SK-N-DZ (cell line): ENCODE measurements around the gene CBX6.

Experiments
- DNase-seq: peaks from one replicate; pipeline ENCODE4 v3.0.0-alpha.2; 2015; ENCODE audit warnings: low spot score

CBX6 gene

DNA sequence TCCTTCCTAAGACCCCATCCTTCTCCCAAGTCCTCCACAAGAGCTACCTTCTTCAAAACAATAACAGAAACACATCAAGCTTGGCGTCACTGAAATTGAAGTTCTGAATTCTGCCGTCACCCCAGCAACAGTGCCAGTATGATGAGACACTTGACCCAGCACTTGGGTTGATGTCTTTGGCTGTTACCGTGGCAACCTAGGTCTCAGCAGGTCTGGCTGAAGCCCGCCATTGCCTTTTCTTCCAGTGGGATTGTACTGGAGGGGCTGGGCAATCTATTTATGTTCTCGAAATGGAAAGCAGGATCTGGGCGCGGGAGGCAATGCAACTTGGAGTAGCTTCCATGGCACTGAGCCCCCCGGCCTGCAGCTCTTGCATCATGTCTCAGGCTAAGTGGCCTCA, 52.0 kb downstream of the CBX6 start:
- no peak for DNase-seq

DNA sequence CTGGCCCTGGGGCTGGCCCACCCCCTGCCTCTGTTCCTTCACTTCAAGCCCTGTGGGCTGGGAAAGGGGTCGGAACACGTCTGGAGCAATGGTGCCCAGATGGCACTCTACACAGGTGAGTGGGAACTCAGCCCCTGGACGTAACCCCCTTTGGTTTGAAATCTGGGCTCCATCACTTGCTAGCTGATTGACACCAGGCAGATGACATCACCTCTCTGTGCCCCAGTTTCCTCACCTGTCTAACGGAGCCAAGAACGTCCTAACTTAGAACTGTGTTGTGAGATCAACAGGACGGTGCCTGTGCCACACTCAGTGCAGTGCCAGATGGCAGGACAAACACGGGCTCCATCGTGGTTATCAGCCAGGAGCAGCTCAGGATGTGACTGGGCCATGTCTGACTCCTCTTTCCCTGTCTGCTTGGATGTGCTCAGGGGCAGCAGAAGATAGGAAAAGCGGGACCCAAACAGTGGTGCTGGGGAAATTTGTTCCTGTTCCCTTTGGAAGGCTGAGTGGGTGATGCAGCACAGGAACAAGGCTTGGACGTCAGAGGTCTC, 52.6 kb downstream of the CBX6 start:
- DNase-seq = no peak

DNA sequence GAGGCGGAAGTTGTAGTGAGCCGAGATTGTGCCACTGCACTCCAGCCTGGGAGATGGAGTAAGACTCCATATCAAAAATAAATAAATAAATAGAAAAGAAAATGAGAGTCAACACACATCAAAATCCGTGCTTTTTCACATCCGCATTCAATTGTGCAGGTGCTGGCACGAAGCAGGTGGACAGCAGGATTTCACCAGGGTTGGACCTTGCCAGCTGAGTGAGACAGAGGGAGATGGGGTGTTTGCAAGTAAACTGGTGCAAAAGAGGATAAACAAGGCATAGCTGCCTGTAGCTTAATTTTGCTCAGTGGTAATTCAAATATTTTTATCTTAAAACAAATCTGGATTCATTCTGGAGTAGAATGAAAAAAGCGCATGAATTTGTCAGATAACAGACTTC, 54.8 kb downstream of the CBX6 start:
- DNase-seq = no peak

DNA sequence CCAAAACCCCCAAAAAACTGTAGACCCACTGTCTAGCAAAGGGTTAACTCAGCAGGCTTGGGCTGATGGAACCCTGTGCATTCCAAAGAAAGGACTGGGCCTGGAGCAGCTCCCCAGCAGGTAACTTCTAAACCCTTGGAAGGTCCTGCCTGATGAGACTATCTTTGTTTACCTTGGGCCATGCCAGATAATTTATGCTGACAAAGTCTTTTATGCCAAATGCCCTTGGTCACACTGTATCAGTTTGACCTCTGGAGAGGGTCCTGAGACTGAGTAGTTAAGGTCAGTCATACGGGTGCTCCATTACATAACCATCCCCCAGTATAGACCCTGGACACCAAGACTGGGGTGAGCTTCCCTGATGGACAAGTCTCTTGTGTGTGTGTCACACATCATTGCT, 56.2 kb downstream of the CBX6 start:
- no peak for DNase-seq
